Temporal lobe (tissue), 2 donors: ENCODE data around the gene OR2A14. TPM values are rescaled to one million over a fixed set of nuclear protein-coding genes. Genes with fewer than 3 reads are reported as not detected.

Source experiments
- small RNA-seq: library from RNA; depleted of rRNA; stranded (forward); fragments of <200 nt; gene quantifications from one replicate; pipeline ENCODE3, GENCODE V24; 2014; ENCODE audit warnings: low replicate concordance
- total RNA-seq: library from RNA; depleted of rRNA; stranded (reverse); fragments of >200 nt; gene quantifications from one replicate; pipeline ENCODE4 v1.2.3, GENCODE V29; 2014

The OR2A14 gene
- total RNA-seq, 1 donor from 2014 or later = not detected

Small RNA genes within 50 kb of the gene (small RNA-seq; reads per million reads assigned to genes)
- gene OR2A41P = not detected

Other genes starting within 250 kb of the OR2A14 start
- gene TCAF1, start 221.0 kb upstream of the OR2A14 start, total RNA-seq = 131 TPM
- not detected for gene OR2F2, start 187.9 kb upstream of the OR2A14 start, total RNA-seq
- under 0.01 TPM for gene OR2F1, start 168.3 kb upstream of the OR2A14 start, total RNA-seq
- not detected for gene OR6B1, start 122.9 kb upstream of the OR2A14 start, total RNA-seq
- not detected for gene OR2A5, start 74.2 kb upstream of the OR2A14 start, total RNA-seq
- not detected for gene OR2A25, start 53.4 kb upstream of the OR2A14 start, total RNA-seq
- not detected for gene OR2A12, start 36.9 kb upstream of the OR2A14 start, total RNA-seq
- gene OR2A2, start 13.6 kb upstream of the OR2A14 start, total RNA-seq = not detected
- gene CTAGE4, start 60.3 kb downstream of the OR2A14 start, total RNA-seq = 0.25 TPM
- 0.49 TPM for gene ARHGEF35, start 72.7 kb downstream of the OR2A14 start, total RNA-seq
- not detected for gene OR2A42, start 116.4 kb downstream of the OR2A14 start, total RNA-seq
- gene OR2A7, start 141.6 kb downstream of the OR2A14 start, total RNA-seq = 0.74 TPM
- gene CTAGE8, start 146.1 kb downstream of the OR2A14 start, total RNA-seq = 0.25 TPM
- gene OR2A1, start 189.2 kb downstream of the OR2A14 start, total RNA-seq = under 0.01 TPM
- gene ARHGEF5, start 232.2 kb downstream of the OR2A14 start, total RNA-seq = 0.74 TPM